Hepatocyte (in vitro differentiated cells): ENCODE results near the gene CHEK1.

Experiments used
- EZH2 ChIP-seq: fragments of 200-600 bp; sonication (generic); IDR thresholded peaks from 2 replicates; pipeline ENCODE4 v1.6.1; 2016; ENCODE audit warnings: antibody characterized with exemption, mild to moderate bottlenecking, borderline replicate concordance
- EZH2phosphoT487 ChIP-seq: fragments of 200-600 bp; sonication (generic); IDR thresholded peaks from one replicate; pipeline ENCODE4 v1.6.1; 2018; ENCODE audit warnings: antibody characterized with exemption, mild to moderate bottlenecking, low read depth, moderate library complexity; ENCODE audit not compliant: unreplicated experiment, severe bottlenecking
- TF ChIP-seq, protein P1 (sequence below): fragments of 200-600 bp; sonication (generic); IDR thresholded peaks from 2 replicates; pipeline ENCODE4 v1.5.1; 2016; ENCODE audit warnings: antibody characterized with exemption, mild to moderate bottlenecking; ENCODE audit not compliant: poor library complexity

DNA sequence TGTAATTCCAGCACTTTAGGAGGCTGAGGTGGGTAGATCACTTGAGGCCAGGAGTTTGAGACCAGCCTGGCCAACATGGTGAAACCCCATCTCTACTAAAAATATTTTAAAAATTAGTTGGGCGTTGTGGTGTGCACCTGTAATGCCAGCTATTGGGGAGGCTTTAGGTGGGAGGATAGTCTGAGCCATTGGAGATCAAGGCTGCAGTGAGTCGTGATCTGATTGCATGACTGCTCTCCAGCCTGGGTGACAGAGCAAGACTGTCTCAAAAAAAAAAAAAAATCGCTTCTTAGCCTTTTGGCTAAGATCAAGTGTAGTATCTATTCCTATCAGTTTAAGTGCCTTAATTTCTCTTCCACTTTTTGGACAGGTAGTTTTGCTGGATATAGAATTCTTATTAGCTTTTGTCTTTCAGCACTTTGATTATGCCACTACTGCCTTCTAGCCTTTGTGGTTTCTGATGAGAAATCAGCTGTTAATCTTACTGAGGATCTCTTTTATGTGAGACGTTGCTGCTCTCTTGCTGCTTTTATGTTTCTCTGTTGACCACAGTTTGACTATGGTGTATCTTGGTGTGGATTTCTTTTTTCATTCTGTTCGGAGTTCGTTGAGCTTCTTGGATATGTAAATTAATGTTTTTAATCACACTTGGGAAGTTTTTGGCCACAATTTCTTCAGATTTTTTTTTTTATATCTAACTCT is 24.7 kb downstream of the CHEK1 start:
- TF ChIP-seq, protein P1, sequence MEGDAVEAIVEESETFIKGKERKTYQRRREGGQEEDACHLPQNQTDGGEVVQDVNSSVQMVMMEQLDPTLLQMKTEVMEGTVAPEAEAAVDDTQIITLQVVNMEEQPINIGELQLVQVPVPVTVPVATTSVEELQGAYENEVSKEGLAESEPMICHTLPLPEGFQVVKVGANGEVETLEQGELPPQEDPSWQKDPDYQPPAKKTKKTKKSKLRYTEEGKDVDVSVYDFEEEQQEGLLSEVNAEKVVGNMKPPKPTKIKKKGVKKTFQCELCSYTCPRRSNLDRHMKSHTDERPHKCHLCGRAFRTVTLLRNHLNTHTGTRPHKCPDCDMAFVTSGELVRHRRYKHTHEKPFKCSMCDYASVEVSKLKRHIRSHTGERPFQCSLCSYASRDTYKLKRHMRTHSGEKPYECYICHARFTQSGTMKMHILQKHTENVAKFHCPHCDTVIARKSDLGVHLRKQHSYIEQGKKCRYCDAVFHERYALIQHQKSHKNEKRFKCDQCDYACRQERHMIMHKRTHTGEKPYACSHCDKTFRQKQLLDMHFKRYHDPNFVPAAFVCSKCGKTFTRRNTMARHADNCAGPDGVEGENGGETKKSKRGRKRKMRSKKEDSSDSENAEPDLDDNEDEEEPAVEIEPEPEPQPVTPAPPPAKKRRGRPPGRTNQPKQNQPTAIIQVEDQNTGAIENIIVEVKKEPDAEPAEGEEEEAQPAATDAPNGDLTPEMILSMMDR: no peak
- no peak for TF ChIP-seq EZH2phosphoT487
- no peak for TF ChIP-seq EZH2
